HCT116 (cell line): ENCODE measurements around the gene RIN1. TPM values are rescaled to one million over a fixed set of nuclear protein-coding genes. Genes with fewer than 3 reads are reported as not detected.

Source experiments
- ATAC-seq: fragments of 200-7000 bp; cut with Tn5 transposase; 2 replicates; pipeline ENCODE4 v1.9.1; 2020; ENCODE audit warnings: mild to moderate bottlenecking, moderate library complexity
- BruUV-seq: library from RNA; stranded (reverse); fragments of 400-500 nt; replicated peaks from 2 replicates; lab custom pipeline; 2021; lab: Mats Ljungman, UMichigan
- CTCF ChIA-PET: fragments of 300-600 bp; sonication (Branson Sonifier 250); formaldehyde crosslinking; loops from one replicate; lab custom pipeline; 2021; ENCODE audit warnings: antibody characterized with exemption; lab: Charles Lee
- POLR2A ChIA-PET: fragments of 300-600, 350-600 bp; sonication (Branson Sonifier 250); formaldehyde crosslinking; loops from one replicate; lab custom pipeline; 2021; ENCODE audit warnings: antibody characterized with exemption; lab: Charles Lee
- RAD21 ChIA-PET, 2 experiments: fragments of 300-600 bp; sonication (Branson Sonifier 250); formaldehyde crosslinking; loops; one replicate each; lab custom pipeline; 2023; ENCODE audit warnings: low total read pairs in 2 of 2; ENCODE audit not compliant: uncharacterized antibody in 2 of 2, unreplicated experiment in 2 of 2, low non-redundant PET in 1 of 2; lab: Charles Lee
- DNase-seq: peaks from one replicate; pipeline ENCODE4 v3.0.0-alpha.2; 2010; ENCODE audit warnings: low read depth, low spot score
- H2AFZ ChIP-seq: fragments of 200-600 bp; shearing (Covaris generic), sonication (generic); 2 replicates; pipeline ENCODE4 v1.6.1; 2017; ENCODE audit warnings: low read depth, mixed run types, mixed read lengths, antibody characterized with exemption, low read length; ENCODE audit not compliant: poor library complexity, severe bottlenecking
- H3K27ac ChIP-seq: 2 replicates; pipeline ENCODE4 v1.5.1; 2012; ENCODE audit warnings: low read depth, low read length
- H3K27me3 ChIP-seq: fragments of 200-600 bp; sonication (generic); 2 replicates; pipeline ENCODE4 v1.6.1; 2016; ENCODE audit warnings: mixed run types, low read length, mixed read lengths; ENCODE audit not compliant: insufficient read depth
- H3K36me3 ChIP-seq, 2 experiments: fragments of 200-500 bp in 1 of 2; fragments of 200-600 bp in 1 of 2; sonication (Bioruptor generic) in 1 of 2; sonication (generic) in 1 of 2; 2 replicates each; pipeline versions ENCODE4 v1.5.1 to v1.6.1; 2014 to 2016; ENCODE audit warnings: low read length in 2 of 2, inconsistent platforms in 1 of 2, mixed read lengths in 1 of 2, mixed run types in 1 of 2; ENCODE audit not compliant: insufficient read depth in 2 of 2, control insufficient read depth in 1 of 2
- H3K4me1 ChIP-seq, 2 experiments: fragments of 200-600 bp in 1 of 2; sonication (generic) in 1 of 2; 2 replicates each; pipeline versions ENCODE4 v1.5.1 to v1.6.1; 2012 to 2017; ENCODE audit warnings: low read length in 2 of 2, inconsistent platforms in 1 of 2, mild to moderate bottlenecking in 1 of 2, mixed read lengths in 1 of 2, mixed run types in 1 of 2, moderate library complexity in 1 of 2; ENCODE audit not compliant: insufficient read depth in 2 of 2, control insufficient read depth in 1 of 2
- H3K4me2 ChIP-seq: fragments of 200-600 bp; sonication (generic); 2 replicates; pipeline ENCODE4 v1.6.1; 2017; ENCODE audit warnings: mixed run types, low read length, mixed read lengths
- H3K4me3 ChIP-seq, 2 experiments: fragments of 200-600 bp in 1 of 2; sonication (generic) in 1 of 2; replicated peaks in 1 of 2; 2 replicates each; pipeline ENCODE4 v1.5.1; 2011 to 2016; ENCODE audit warnings: low read length in 2 of 2, control low read depth in 1 of 2, low read depth in 1 of 2, mild to moderate bottlenecking in 1 of 2, mixed read lengths in 1 of 2, mixed run types in 1 of 2
- H3K79me2 ChIP-seq: fragments of 200-600 bp; sonication (generic); 2 replicates; pipeline ENCODE4 v1.6.1; 2017; ENCODE audit warnings: mild to moderate bottlenecking, mixed run types, low read length, moderate library complexity, mixed read lengths; ENCODE audit not compliant: insufficient read depth
- H3K9ac ChIP-seq: fragments of 200-600 bp; sonication (generic); 2 replicates; pipeline ENCODE4 v1.6.1; 2016; ENCODE audit warnings: low read length, mixed read lengths
- H3K9me2 ChIP-seq: fragments of 200-600 bp; sonication (generic), shearing (Covaris generic); 2 replicates; pipeline ENCODE4 v1.6.1; 2017; ENCODE audit warnings: mixed run types, mild to moderate bottlenecking, moderate library complexity; ENCODE audit not compliant: insufficient read depth
- H3K9me3 ChIP-seq, 2 experiments: fragments of 200-500 bp in 1 of 2; fragments of 200-600 bp in 1 of 2; sonication (Bioruptor generic) in 1 of 2; sonication (generic) in 1 of 2; 2 replicates each; pipeline ENCODE4 v1.6.1; 2014 to 2017; ENCODE audit warnings: low read length in 2 of 2, mixed read lengths in 2 of 2, inconsistent platforms in 1 of 2, low read depth in 1 of 2, mild to moderate bottlenecking in 1 of 2, mixed run types in 1 of 2, moderate library complexity in 1 of 2; ENCODE audit not compliant: control insufficient read depth in 1 of 2, insufficient read depth in 1 of 2
- H4K20me1 ChIP-seq: fragments of 200-600 bp; sonication (generic), shearing (Covaris generic); 2 replicates; pipeline ENCODE4 v1.6.1; 2017; ENCODE audit warnings: mixed run types, mild to moderate bottlenecking, moderate library complexity; ENCODE audit not compliant: insufficient read depth
- CBX3 ChIP-seq: IDR thresholded peaks from 2 replicates; pipeline ENCODE4 v1.6.1; 2012; ENCODE audit warnings: low read depth
- EGR1 ChIP-seq: IDR thresholded peaks from 2 replicates; pipeline ENCODE4 v1.6.1; 2012; ENCODE audit warnings: low read depth
- EZH2phosphoT487 ChIP-seq: fragments of 200-600 bp; IDR thresholded peaks from 2 replicates; pipeline ENCODE4 v1.6.1; 2018; ENCODE audit warnings: antibody characterized with exemption, borderline replicate concordance
- FOSL1 ChIP-seq: IDR thresholded peaks from 2 replicates; pipeline ENCODE4 v1.6.1; 2012; ENCODE audit warnings: low read depth
- POLR2A ChIP-seq: IDR thresholded peaks from 2 replicates; pipeline ENCODE4 v1.7.0; 2011; ENCODE audit warnings: borderline replicate concordance; ENCODE audit not compliant: insufficient read depth, insufficient read length; ENCODE audit errors: extremely low read depth
- POLR2AphosphoS5 ChIP-seq: IDR thresholded peaks from 2 replicates; pipeline ENCODE4 v1.6.1; 2011; ENCODE audit warnings: mild to moderate bottlenecking, low read depth, low read length, moderate library complexity
- RAD21 ChIP-seq: IDR thresholded peaks from 2 replicates; pipeline ENCODE4 v1.6.1; 2012; ENCODE audit warnings: low read depth, mild to moderate bottlenecking
- SIN3A ChIP-seq: IDR thresholded peaks from 2 replicates; pipeline ENCODE4 v1.6.1; 2012; ENCODE audit warnings: low read depth
- SRF ChIP-seq: IDR thresholded peaks from 2 replicates; pipeline ENCODE4 v1.6.1; 2012; ENCODE audit warnings: low read depth
- ZFX ChIP-seq: fragments of 450-650 bp; IDR thresholded peaks from 2 replicates; pipeline ENCODE4 v1.6.1; 2017
- ZNF274 ChIP-seq: fragments of 200-500 bp; sonication (Bioruptor generic); IDR thresholded peaks from 2 replicates; pipeline ENCODE4 v1.6.1; 2014; ENCODE audit warnings: mild to moderate bottlenecking, low read depth, low read length, inconsistent platforms
- intact Hi-C: fragments of 100-400 bp; cut with micrococcal nuclease; formaldehyde crosslinking; loops from 2 replicates; pipeline ENCODE4 v1.10.0; 2022
- total RNA-seq: library from RNA; stranded (reverse); gene quantifications from one replicate; pipeline ENCODE4 v1.2.1, GENCODE V29; 2021; ENCODE audit not compliant: unreplicated experiment
- TF ChIP-seq, protein P1 (sequence below), 3 experiments: fragments of 200-600 bp in 1 of 3; sonication (generic) in 1 of 3; IDR thresholded peaks in 2 of 3; conservative IDR thresholded peaks in 1 of 3; 2 replicates each; pipeline ENCODE4 v1.5.1; 2012 to 2017; ENCODE audit warnings: low read depth in 2 of 3, low read length in 2 of 3, antibody characterized with exemption in 1 of 3, borderline replicate concordance in 1 of 3, control low read depth in 1 of 3, mild to moderate bottlenecking in 1 of 3, mixed read lengths in 1 of 3, mixed run types in 1 of 3, moderate library complexity in 1 of 3; ENCODE audit not compliant: insufficient read depth in 1 of 3
- TF ChIP-seq, protein P2 (sequence below): IDR thresholded peaks from 2 replicates; pipeline ENCODE4 v1.6.1; 2012
- TF ChIP-seq, protein P3 (sequence below): IDR thresholded peaks from 2 replicates; pipeline ENCODE4 v1.6.1; 2011; ENCODE audit warnings: mild to moderate bottlenecking, low read length, moderate library complexity; ENCODE audit not compliant: insufficient replicate concordance; ENCODE audit errors: extremely low read depth
- TF ChIP-seq, protein P4 (sequence below): IDR thresholded peaks from 2 replicates; pipeline ENCODE4 v1.6.1; 2012; ENCODE audit warnings: low read depth

Gene RIN1
- total RNA-seq, 1 experiment from 2014 or later: 38.7 TPM

DNA sequence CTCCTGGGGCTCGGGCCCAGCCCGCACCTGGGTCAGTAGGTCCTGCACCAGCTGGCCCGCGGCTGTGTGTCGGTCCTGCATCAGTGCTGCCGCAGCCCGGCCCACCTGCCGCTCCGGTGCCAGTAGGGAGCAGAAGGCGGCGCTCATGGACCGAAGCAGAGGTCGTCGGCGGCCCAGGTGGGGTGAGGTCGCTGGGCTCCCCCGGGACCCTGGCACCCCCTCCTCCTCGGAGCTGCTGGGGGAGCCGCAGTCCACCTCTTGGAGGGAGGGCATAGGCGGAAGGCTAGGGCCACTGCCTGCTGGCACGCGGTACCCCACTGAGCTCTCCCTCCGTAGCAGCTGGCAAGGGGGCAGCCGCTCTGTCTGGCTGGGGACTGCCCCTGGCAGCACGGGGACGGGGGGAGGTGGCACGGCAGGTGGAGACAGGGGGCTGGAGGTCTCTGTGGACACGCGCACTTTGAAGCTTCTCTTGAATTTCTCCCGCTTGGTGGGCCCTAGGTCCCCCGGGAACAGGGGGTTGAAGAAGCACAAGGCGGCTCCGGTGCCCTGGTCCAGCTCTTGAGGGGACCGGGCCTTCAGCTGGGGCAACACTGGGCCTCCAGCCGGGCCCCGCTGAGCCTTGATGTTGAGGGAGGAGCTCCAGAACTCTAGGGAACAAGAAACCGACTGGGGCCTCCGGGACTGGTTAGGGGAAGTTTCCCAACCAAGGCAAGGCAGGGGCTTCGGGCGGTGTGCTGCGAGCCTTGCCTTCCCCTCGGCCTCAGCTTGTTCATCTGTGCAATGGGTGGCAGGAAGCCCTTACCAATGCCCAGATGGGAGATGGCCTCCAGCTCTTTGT is 1.4 kb downstream of the RIN1 start:
- CTCF ChIA-PET: interaction anchor here (1.7 to 2.6 kb wide), 2 partner anchors 23 to 54 kb away, joined by 6 to 19 read pairs; no protein-coding TSS in a partner anchor
- intact Hi-C loops: no loop called here

More for the DNA sequence above, 1.4 kb downstream of the RIN1 start:
- Histone ChIP-seq H3K36me3 (peaks cover 3 to 16% of the 10 kb centered on the region in 2 experiments; a peak in 3 of 4 replicates), H3K79me2 (peaks cover 16% of the 10 kb centered on the region; the same call in 1 of the 2 replicates), H3K4me1 (peaks cover 16 to 42% of the 10 kb centered on the region in 2 experiments), H3K27me3 (no peaks in the 10 kb centered on the region), H3K9me2 (no peaks in the 10 kb centered on the region), H3K27ac (peak overlapping the region; percentile 89), H2AFZ (no peak overlapping the region), H3K4me2 (peak overlapping the region; percentile 95), H3K9me3 (no peaks in the 10 kb centered on the region), H3K4me3 (peak overlapping the region; percentile 70 to 77), H3K9ac (peak overlapping the region; percentile 95), H4K20me1 (no peaks in the 10 kb centered on the region)
- ChIA-PET POLR2A (interaction anchor here (0.8 to 2.3 kb wide), 3 partner anchors 10 to 145 kb away, joined by 3 to 16 read pairs (median 7); partner anchors contain the start of genes BRMS1 and DPP3), RAD21 (interaction anchor here (2.0 to 2.2 kb wide), 2 partner anchors 23 kb away, joined by 12 to 17 read pairs; no protein-coding TSS in a partner anchor)
- BruUV-seq: no TSS peak
- DNase-seq (no peak), ATAC-seq (no peak)
- TF ChIP-seq SIN3A (no peak), EGR1 (no peak), POLR2A (no peak), POLR2AphosphoS5 (no peak), ZNF274 (no peak), CBX3 (no peak), EZH2phosphoT487 (no peak), FOSL1 (no peak), ZFX (no peak), SRF (no peak), RAD21 (no peak)
- TF ChIP-seq, protein P1, sequence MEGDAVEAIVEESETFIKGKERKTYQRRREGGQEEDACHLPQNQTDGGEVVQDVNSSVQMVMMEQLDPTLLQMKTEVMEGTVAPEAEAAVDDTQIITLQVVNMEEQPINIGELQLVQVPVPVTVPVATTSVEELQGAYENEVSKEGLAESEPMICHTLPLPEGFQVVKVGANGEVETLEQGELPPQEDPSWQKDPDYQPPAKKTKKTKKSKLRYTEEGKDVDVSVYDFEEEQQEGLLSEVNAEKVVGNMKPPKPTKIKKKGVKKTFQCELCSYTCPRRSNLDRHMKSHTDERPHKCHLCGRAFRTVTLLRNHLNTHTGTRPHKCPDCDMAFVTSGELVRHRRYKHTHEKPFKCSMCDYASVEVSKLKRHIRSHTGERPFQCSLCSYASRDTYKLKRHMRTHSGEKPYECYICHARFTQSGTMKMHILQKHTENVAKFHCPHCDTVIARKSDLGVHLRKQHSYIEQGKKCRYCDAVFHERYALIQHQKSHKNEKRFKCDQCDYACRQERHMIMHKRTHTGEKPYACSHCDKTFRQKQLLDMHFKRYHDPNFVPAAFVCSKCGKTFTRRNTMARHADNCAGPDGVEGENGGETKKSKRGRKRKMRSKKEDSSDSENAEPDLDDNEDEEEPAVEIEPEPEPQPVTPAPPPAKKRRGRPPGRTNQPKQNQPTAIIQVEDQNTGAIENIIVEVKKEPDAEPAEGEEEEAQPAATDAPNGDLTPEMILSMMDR (IDR thresholded peaks at IDR 0.05 in 2 of 3, conservative IDR thresholded peaks at IDR 0.05 in 1 of 3; ENCODE audit: borderline replicate concordance in 1 of 3, insufficient read depth in 1 of 3, low read depth in 2 of 3, low read length in 2 of 3): no peak
- TF ChIP-seq, protein P2, sequence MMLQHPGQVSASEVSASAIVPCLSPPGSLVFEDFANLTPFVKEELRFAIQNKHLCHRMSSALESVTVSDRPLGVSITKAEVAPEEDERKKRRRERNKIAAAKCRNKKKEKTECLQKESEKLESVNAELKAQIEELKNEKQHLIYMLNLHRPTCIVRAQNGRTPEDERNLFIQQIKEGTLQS: no peak
- TF ChIP-seq, protein P3, sequence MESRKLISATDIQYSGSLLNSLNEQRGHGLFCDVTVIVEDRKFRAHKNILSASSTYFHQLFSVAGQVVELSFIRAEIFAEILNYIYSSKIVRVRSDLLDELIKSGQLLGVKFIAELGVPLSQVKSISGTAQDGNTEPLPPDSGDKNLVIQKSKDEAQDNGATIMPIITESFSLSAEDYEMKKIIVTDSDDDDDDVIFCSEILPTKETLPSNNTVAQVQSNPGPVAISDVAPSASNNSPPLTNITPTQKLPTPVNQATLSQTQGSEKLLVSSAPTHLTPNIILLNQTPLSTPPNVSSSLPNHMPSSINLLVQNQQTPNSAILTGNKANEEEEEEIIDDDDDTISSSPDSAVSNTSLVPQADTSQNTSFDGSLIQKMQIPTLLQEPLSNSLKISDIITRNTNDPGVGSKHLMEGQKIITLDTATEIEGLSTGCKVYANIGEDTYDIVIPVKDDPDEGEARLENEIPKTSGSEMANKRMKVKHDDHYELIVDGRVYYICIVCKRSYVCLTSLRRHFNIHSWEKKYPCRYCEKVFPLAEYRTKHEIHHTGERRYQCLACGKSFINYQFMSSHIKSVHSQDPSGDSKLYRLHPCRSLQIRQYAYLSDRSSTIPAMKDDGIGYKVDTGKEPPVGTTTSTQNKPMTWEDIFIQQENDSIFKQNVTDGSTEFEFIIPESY: no peak
- TF ChIP-seq, protein P4, sequence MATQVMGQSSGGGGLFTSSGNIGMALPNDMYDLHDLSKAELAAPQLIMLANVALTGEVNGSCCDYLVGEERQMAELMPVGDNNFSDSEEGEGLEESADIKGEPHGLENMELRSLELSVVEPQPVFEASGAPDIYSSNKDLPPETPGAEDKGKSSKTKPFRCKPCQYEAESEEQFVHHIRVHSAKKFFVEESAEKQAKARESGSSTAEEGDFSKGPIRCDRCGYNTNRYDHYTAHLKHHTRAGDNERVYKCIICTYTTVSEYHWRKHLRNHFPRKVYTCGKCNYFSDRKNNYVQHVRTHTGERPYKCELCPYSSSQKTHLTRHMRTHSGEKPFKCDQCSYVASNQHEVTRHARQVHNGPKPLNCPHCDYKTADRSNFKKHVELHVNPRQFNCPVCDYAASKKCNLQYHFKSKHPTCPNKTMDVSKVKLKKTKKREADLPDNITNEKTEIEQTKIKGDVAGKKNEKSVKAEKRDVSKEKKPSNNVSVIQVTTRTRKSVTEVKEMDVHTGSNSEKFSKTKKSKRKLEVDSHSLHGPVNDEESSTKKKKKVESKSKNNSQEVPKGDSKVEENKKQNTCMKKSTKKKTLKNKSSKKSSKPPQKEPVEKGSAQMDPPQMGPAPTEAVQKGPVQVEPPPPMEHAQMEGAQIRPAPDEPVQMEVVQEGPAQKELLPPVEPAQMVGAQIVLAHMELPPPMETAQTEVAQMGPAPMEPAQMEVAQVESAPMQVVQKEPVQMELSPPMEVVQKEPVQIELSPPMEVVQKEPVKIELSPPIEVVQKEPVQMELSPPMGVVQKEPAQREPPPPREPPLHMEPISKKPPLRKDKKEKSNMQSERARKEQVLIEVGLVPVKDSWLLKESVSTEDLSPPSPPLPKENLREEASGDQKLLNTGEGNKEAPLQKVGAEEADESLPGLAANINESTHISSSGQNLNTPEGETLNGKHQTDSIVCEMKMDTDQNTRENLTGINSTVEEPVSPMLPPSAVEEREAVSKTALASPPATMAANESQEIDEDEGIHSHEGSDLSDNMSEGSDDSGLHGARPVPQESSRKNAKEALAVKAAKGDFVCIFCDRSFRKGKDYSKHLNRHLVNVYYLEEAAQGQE: no peak
